OCI-LY7 (cell line): ENCODE measurements around the gene FANCI. TPM values are rescaled to one million over a fixed set of nuclear protein-coding genes. Genes with fewer than 3 reads are reported as not detected.

ENCODE experiments used
- BruUV-seq: library from RNA; stranded (reverse); fragments of 400-500 nt; replicated peaks from 2 replicates; lab custom pipeline; 2021; lab: Mats Ljungman, UMichigan
- CTCF ChIA-PET: fragments of 300-600 bp; sonication (Branson Sonifier 250); formaldehyde crosslinking; loops from one replicate; lab custom pipeline; 2022; ENCODE audit warnings: antibody characterized with exemption; ENCODE audit not compliant: unreplicated experiment; lab: Charles Lee
- POLR2A ChIA-PET: fragments of 300-600 bp; sonication (Branson Sonifier 250); formaldehyde crosslinking; loops from one replicate; lab custom pipeline; 2022; ENCODE audit warnings: antibody characterized with exemption; lab: Charles Lee
- DNase-seq: peaks from one replicate; pipeline ENCODE4 v3.0.0-alpha.2; 2015; ENCODE audit warnings: low spot score
- H2AFZ ChIP-seq: fragments of 200-600 bp; sonication (generic), shearing (Covaris generic); 2 replicates; pipeline ENCODE4 v1.6.1; 2014; ENCODE audit warnings: mild to moderate bottlenecking, antibody characterized with exemption, low read length, moderate library complexity
- H3K27ac ChIP-seq: fragments of 200-600 bp; sonication (generic); 2 replicates; pipeline ENCODE4 v1.5.1; 2014; ENCODE audit warnings: mixed run types, low read depth, mild to moderate bottlenecking, moderate library complexity, low read length, inconsistent platforms; ENCODE audit not compliant: poor library complexity, severe bottlenecking
- H3K36me3 ChIP-seq: fragments of 200-600 bp; sonication (generic); 2 replicates; pipeline ENCODE4 v1.6.1; 2014; ENCODE audit warnings: mild to moderate bottlenecking, antibody characterized with exemption, low read length, moderate library complexity, mixed read lengths; ENCODE audit not compliant: insufficient read depth
- H3K4me1 ChIP-seq: fragments of 200-600 bp; sonication (generic); 2 replicates; pipeline ENCODE4 v1.5.1; 2014; ENCODE audit warnings: mild to moderate bottlenecking, low read length; ENCODE audit not compliant: insufficient read depth, poor library complexity, severe bottlenecking
- H3K4me2 ChIP-seq: fragments of 200-600 bp; sonication (generic); 2 replicates; pipeline ENCODE4 v1.6.1; 2014; ENCODE audit warnings: mild to moderate bottlenecking, low read length
- H3K4me3 ChIP-seq: fragments of 200-600 bp; sonication (generic); 2 replicates; pipeline ENCODE4 v1.5.1; 2014; ENCODE audit warnings: mild to moderate bottlenecking, low read depth, low read length; ENCODE audit not compliant: poor library complexity, severe bottlenecking
- H3K79me2 ChIP-seq: fragments of 200-600 bp; sonication (generic); 2 replicates; pipeline ENCODE4 v1.6.1; 2016; ENCODE audit warnings: low read depth, mild to moderate bottlenecking, low read length, moderate library complexity, mixed read lengths; ENCODE audit not compliant: insufficient read depth
- H3K9me2 ChIP-seq: fragments of 200-600 bp; sonication (generic); 2 replicates; pipeline ENCODE4 v1.6.1; 2016; ENCODE audit warnings: mild to moderate bottlenecking, low read length, mixed read lengths; ENCODE audit not compliant: insufficient read depth
- H3K9me3 ChIP-seq: fragments of 200-600 bp; sonication (generic); 2 replicates; pipeline ENCODE4 v1.6.1; 2014; ENCODE audit warnings: mild to moderate bottlenecking, mixed run types, low read length, mixed read lengths
- H4K20me1 ChIP-seq: fragments of 200-600 bp; sonication (generic); 2 replicates; pipeline ENCODE4 v1.6.1; 2014; ENCODE audit warnings: mild to moderate bottlenecking, antibody characterized with exemption, low read length, moderate library complexity, mixed read lengths; ENCODE audit not compliant: insufficient read depth
- CTCF ChIP-seq: fragments of 200-600 bp; sonication (generic); conservative IDR thresholded peaks from 2 replicates; pipeline ENCODE4 v1.5.1; 2014; ENCODE audit warnings: mild to moderate bottlenecking, antibody characterized with exemption, low read length, moderate library complexity, mixed read lengths
- EZH2phosphoT487 ChIP-seq: fragments of 200-600 bp; sonication (generic); IDR thresholded peaks from 2 replicates; pipeline ENCODE4 v1.6.1; 2018; ENCODE audit warnings: low read depth, borderline replicate concordance, mild to moderate bottlenecking, mixed run types, antibody characterized with exemption, low read length, moderate library complexity, mixed read lengths
- intact Hi-C: fragments of 100-400 bp; cut with micrococcal nuclease; formaldehyde crosslinking; loops from one replicate; pipeline ENCODE4 v1.10.0; 2022; ENCODE audit not compliant: unreplicated experiment
- total RNA-seq, 2 experiments: library from RNA; depleted of rRNA in 1 of 2; stranded (reverse); fragments of >200 nt in 1 of 2; shearing (Covaris generic) in 1 of 2; gene quantifications; 2 replicates each; pipeline ENCODE4 v1.2.3, GENCODE V29; 2014 to 2022

FANCI gene
- total RNA-seq, 2 experiments from 2014 or later = 112 to 211 TPM

- H2AFZ ChIP-seq = no peak overlapping the region
- no TSS peak for BruUV-seq
- no peak overlapping the region for H3K4me3 ChIP-seq
- intact Hi-C loops = no loop called here
- no peaks in the 10 kb centered on the region for H3K4me1 ChIP-seq
- no peaks in the 10 kb centered on the region for H4K20me1 ChIP-seq
- no peaks in the 10 kb centered on the region for H3K79me2 ChIP-seq
- no peaks in the 10 kb centered on the region for H3K9me2 ChIP-seq
- POLR2A ChIA-PET = interaction anchor here (1.3 kb wide), 1 partner anchor 9 kb away, joined by 3 read pairs; no protein-coding TSS in a partner anchor
- no peak overlapping the region for H3K4me2 ChIP-seq
- no peaks in the 10 kb centered on the region for H3K9me3 ChIP-seq
- no peak for DNase-seq
- CTCF ChIA-PET = no interaction called here
- H3K27ac ChIP-seq = no peak overlapping the region
- TF ChIP-seq CTCF (no peak), EZH2phosphoT487 (no peak)
- no peaks in the 10 kb centered on the region for H3K36me3 ChIP-seq
These were observed 44.8 kb upstream of the FANCI start for GRCh38 chr15:89198934-89199333.

- no TSS peak for BruUV-seq
- no peak overlapping the region for H2AFZ ChIP-seq
- H3K4me3 ChIP-seq = no peak overlapping the region
- no peak overlapping the region for H3K4me2 ChIP-seq
- TF ChIP-seq EZH2phosphoT487 (no peak), CTCF (no peak)
- ChIA-PET CTCF (no interaction called here), POLR2A (interaction anchor here (0.6 to 1.3 kb wide), 4 partner anchors 10 to 1067 kb away, joined by 3 to 9 read pairs (median 4); no protein-coding TSS in a partner anchor)
- no peaks in the 10 kb centered on the region for H3K79me2 ChIP-seq
- no peaks in the 10 kb centered on the region for H3K9me3 ChIP-seq
- no peaks in the 10 kb centered on the region for H4K20me1 ChIP-seq
- H3K27ac ChIP-seq = no peak overlapping the region
- no peaks in the 10 kb centered on the region for H3K36me3 ChIP-seq
- no peak for DNase-seq
- H3K9me2 ChIP-seq = no peaks in the 10 kb centered on the region
- no peaks in the 10 kb centered on the region for H3K4me1 ChIP-seq
- intact Hi-C loops = no loop called here
These were observed 44.0 kb upstream of the FANCI start for GRCh38 chr15:89199746-89200145.

- Histone ChIP-seq H3K9me2 (no peaks in the 10 kb centered on the region), H3K4me2 (no peak overlapping the region), H3K9me3 (no peaks in the 10 kb centered on the region), H3K4me1 (no peaks in the 10 kb centered on the region), H4K20me1 (no peaks in the 10 kb centered on the region), H2AFZ (no peak overlapping the region), H3K4me3 (no peak overlapping the region), H3K27ac (no peak overlapping the region), H3K79me2 (no peaks in the 10 kb centered on the region), H3K36me3 (no peaks in the 10 kb centered on the region)
- ChIA-PET POLR2A (interaction anchor here (0.6 to 0.7 kb wide), 3 partner anchors 23 to 1068 kb away, joined by 3 to 9 read pairs (median 4); no protein-coding TSS in a partner anchor), CTCF (no interaction called here)
- BruUV-seq = no TSS peak
- no peak for TF ChIP-seq CTCF
- no peak for TF ChIP-seq EZH2phosphoT487
- intact Hi-C loops = no loop called here
- no peak for DNase-seq
These were observed 43.6 kb upstream of the FANCI start for GRCh38 chr15:89200182-89200581.
